Brain microvascular endothelial cell (primary cell): Measurements from ENCODE around the gene CNOT6L.

ENCODE experiments used
- DNase-seq: peaks from one replicate; pipeline ENCODE4 v3.0.0-alpha.2; 2020
- H3K27ac ChIP-seq: fragments of 250-450 bp; sonication (Bioruptor Pico); 2 replicates; pipeline ENCODE4 v1.5.1; 2020; ENCODE audit warnings: mild to moderate bottlenecking, moderate library complexity
- H3K27me3 ChIP-seq: fragments of 250-450 bp; sonication (Bioruptor Pico); replicated peaks from 2 replicates; pipeline ENCODE4 v1.5.1; 2020; ENCODE audit warnings: mild to moderate bottlenecking
- H3K36me3 ChIP-seq: fragments of 250-450 bp; sonication (Bioruptor Pico); replicated peaks from 2 replicates; pipeline ENCODE4 v1.5.1; 2020; ENCODE audit warnings: mild to moderate bottlenecking
- H3K4me3 ChIP-seq: 2 replicates; pipeline ENCODE4 v1.5.1; 2011; ENCODE audit warnings: low read depth, mild to moderate bottlenecking, control low read depth, low read length, moderate library complexity
- in situ Hi-C: cut with HindIII; loops from 2 replicates; pipeline ENCODE4 v1.10.0; 2017; ENCODE audit warnings: low sequenced_read_pairs, low pct_ligation_motif_present
- TF ChIP-seq, protein P1 (sequence below): IDR thresholded peaks from 2 replicates; pipeline ENCODE4 v1.5.1; 2011; ENCODE audit warnings: low read depth, mild to moderate bottlenecking, moderate library complexity, low read length, control low read depth, inconsistent platforms; ENCODE audit errors: missing control alignments

CNOT6L gene

DNA sequence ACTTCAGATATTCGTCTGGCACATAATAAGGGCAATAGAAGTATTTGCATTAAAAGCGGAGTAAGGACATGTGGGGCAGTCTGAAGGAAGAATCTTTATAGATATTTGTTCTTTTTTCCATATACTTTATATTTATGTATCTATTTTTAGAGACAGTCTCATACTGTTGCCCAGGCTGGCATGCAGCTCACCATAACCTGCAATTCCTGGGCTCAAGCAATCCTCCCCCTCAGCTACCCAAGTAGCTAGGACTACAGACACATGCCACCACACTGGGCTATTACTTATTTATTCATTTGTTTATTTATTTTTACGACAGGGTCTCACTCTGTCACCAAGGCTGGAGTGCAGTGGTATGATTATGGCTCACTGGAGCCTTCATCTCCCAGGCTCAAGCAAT is 26.8 kb upstream of the CNOT6L start:
- H3K27me3 ChIP-seq = no peaks in the 10 kb centered on the region
- no peak for DNase-seq
- H3K36me3 ChIP-seq = no peaks in the 10 kb centered on the region
- TF ChIP-seq, protein P1, sequence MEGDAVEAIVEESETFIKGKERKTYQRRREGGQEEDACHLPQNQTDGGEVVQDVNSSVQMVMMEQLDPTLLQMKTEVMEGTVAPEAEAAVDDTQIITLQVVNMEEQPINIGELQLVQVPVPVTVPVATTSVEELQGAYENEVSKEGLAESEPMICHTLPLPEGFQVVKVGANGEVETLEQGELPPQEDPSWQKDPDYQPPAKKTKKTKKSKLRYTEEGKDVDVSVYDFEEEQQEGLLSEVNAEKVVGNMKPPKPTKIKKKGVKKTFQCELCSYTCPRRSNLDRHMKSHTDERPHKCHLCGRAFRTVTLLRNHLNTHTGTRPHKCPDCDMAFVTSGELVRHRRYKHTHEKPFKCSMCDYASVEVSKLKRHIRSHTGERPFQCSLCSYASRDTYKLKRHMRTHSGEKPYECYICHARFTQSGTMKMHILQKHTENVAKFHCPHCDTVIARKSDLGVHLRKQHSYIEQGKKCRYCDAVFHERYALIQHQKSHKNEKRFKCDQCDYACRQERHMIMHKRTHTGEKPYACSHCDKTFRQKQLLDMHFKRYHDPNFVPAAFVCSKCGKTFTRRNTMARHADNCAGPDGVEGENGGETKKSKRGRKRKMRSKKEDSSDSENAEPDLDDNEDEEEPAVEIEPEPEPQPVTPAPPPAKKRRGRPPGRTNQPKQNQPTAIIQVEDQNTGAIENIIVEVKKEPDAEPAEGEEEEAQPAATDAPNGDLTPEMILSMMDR = no peak
- in situ Hi-C loops = no loop called here
- no peak overlapping the region for H3K27ac ChIP-seq
- no peak overlapping the region for H3K4me3 ChIP-seq

DNA sequence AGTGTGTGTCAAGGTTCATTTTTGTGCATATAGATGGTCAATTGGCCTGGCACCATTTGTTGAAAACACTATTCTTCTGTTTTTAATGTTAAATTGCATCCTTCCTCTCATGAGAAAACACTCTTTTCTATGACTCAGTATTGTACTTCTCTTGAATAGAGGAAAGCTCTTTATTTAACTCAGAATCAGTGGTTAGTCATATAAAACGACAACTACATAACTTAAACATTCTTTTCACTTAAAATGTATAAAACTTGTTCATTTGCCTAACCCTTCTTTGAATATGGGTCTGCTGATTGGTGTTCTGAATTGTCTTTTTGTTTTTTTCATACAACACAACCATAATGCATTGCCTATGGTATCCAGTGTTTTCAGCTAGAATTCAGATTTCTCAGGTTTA is 26.2 kb upstream of the CNOT6L start:
- no peak for DNase-seq
- in situ Hi-C loops = no loop called here
- TF ChIP-seq, protein P1 = no peak

DNA sequence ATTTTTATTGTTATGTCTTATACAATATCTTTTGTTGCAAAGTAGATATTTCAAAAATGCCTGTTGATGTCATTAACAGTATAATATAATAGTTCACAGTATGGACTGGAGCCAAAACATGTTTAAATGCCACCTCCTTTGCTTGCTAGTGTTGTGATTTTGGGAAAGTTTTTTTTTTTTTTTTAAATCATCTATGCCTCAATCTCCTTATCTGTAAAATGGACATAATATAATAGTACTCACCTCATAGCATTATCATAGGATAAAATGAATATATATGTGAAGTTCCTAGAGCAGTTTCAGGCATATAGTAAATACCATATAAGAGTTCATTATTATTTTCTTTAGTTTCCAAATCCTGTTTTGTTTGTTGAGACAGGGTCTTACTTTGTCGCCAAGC is 25.2 kb upstream of the CNOT6L start:
- no peak for DNase-seq
- no peak overlapping the region for H3K4me3 ChIP-seq
- no peaks in the 10 kb centered on the region for H3K27me3 ChIP-seq
- H3K36me3 ChIP-seq = no peaks in the 10 kb centered on the region
- no peak overlapping the region for H3K27ac ChIP-seq
- in situ Hi-C loops = no loop called here
- TF ChIP-seq, protein P1 = no peak

More for the DNA sequence above, 26.2 kb upstream of the CNOT6L start:
- no peak overlapping the region for H3K4me3 ChIP-seq
- no peaks in the 10 kb centered on the region for H3K27me3 ChIP-seq
- no peaks in the 10 kb centered on the region for H3K36me3 ChIP-seq
- no peak overlapping the region for H3K27ac ChIP-seq

DNA sequence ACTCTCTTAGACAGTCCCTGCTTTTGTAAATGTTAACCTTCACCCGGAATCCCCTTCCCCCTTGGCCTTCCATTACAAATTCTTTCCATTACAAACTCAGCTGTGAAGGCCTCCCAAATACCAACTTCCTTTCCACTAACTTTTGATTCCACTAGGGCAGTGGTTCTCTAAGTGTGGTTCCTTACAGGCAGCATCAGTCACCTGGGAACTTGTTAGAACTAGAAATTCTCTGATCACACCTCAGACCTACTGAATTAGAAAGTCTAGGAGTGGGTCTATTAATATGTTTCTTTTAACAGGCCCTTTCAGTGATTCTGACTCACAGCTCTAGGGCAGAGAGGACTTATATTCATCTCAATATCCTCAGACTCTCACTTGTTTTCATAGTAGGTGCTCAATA is 24.5 kb upstream of the CNOT6L start:
- no peak overlapping the region for H3K27ac ChIP-seq
- DNase-seq = no peak
- no peaks in the 10 kb centered on the region for H3K36me3 ChIP-seq
- H3K27me3 ChIP-seq = no peaks in the 10 kb centered on the region
- TF ChIP-seq, protein P1 = no peak
- in situ Hi-C loops = no loop called here
- no peak overlapping the region for H3K4me3 ChIP-seq

DNA sequence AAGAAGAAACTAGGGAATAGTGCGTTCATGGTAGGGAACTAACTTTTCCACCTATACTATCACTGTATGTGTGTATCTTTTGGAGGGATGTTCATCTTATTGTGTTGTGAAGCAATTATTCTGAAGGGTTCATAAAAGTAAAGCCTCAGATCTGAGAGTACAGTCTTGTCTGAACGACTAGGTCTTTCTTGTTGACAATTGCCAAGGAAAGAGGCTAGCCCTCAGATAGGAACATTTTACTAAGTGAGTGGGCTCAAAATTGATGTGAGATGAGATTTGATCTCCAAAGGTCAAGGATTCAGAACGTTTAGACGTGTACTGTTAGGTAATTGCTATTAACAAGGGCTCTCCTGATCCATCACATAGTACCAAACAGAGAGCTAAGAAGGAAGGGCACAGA is 15.2 kb upstream of the CNOT6L start:
- Histone ChIP-seq H3K27me3 (no peaks in the 10 kb centered on the region), H3K27ac (no peak overlapping the region), H3K36me3 (no peaks in the 10 kb centered on the region), H3K4me3 (no peak overlapping the region)
- no peak for DNase-seq
- TF ChIP-seq, protein P1 = no peak
- in situ Hi-C loops = no loop called here

DNA sequence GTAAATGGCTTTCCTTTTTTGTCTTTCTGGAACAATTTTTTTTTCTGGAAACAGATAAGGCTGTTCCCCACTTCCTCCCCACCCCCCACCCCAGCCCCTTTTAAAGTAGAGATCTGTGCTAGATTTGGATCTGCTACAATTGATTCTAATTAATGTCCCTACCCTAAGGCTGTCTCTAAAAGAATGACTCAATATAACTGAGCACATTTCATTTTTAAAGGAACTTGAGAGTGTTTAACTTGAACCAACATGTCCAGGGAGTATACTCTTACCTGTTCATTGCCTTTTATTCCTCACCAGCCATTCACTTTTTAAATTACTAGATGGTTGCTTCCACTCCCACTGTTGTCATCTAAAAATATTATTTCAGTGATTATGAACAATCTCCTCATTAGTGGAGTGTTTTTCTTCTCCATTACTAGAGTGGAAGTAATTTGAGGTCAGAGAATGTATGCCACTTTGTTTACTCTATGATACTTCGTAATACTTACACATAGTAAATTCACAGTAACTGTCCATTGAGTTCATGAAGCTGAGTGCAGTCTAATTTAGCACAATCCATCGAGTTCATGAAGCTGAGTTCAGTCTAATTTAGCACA is 14.1 kb upstream of the CNOT6L start:
- in situ Hi-C loops = no loop called here
- TF ChIP-seq, protein P1 = no peak
- H3K27me3 ChIP-seq = no peaks in the 10 kb centered on the region
- DNase-seq = no peak
- H3K27ac ChIP-seq = no peak overlapping the region
- H3K4me3 ChIP-seq = no peak overlapping the region
- H3K36me3 ChIP-seq = no peaks in the 10 kb centered on the region
